ENCODE results near the gene PDGFRA.
A peak's percentile ranks its signal among the peaks of the same experiment; 100 is the strongest.

- TF ChIP-seq CTCF (IDR thresholded peaks at IDR 0.05), result peak; percentile 46 to 57 (median 54)
- TF ChIP-seq POLR2A (IDR thresholded peaks at IDR 0.05), result no peak
- TF ChIP-seq EP300 (IDR thresholded peaks at IDR 0.05), result no peak
Observed at GRCh38 chr4:54322818-54323417, 93.8 kb downstream of the PDGFRA start.

Data from ovary (tissue), 3 donors.